DOHH2 (cell line): Measurements from ENCODE around the gene TM9SF2.

Experiments
- H3F3A ChIP-seq: fragments of 200-600 bp; sonication (generic), shearing (Covaris generic); 2 replicates; pipeline ENCODE4 v1.6.0; 2016; ENCODE audit warnings: antibody characterized with exemption, mild to moderate bottlenecking; ENCODE audit not compliant: control insufficient read depth, insufficient read depth
- H3K27ac ChIP-seq: fragments of 200-600 bp; sonication (generic); 2 replicates; pipeline ENCODE4 v1.5.1; 2014; ENCODE audit warnings: low read depth, mild to moderate bottlenecking, low read length, moderate library complexity
- H3K27me3 ChIP-seq: fragments of 200-600 bp; sonication (generic); 2 replicates; pipeline ENCODE4 v1.6.1; 2014; ENCODE audit warnings: mild to moderate bottlenecking, low read length, mixed read lengths; ENCODE audit not compliant: control insufficient read depth
- H3K36me3 ChIP-seq: fragments of 200-600 bp; sonication (generic); 2 replicates; pipeline ENCODE4 v1.6.1; 2014; ENCODE audit warnings: mild to moderate bottlenecking, low read length, moderate library complexity, mixed read lengths; ENCODE audit not compliant: control insufficient read depth
- H3K4me1 ChIP-seq: fragments of 200-600 bp; sonication (generic); 2 replicates; pipeline ENCODE4 v1.6.1; 2014; ENCODE audit warnings: mild to moderate bottlenecking, low read length, mixed read lengths; ENCODE audit not compliant: control insufficient read depth
- H3K4me2 ChIP-seq: fragments of 200-600 bp; sonication (generic); 2 replicates; pipeline ENCODE4 v1.6.0; 2014; ENCODE audit warnings: mild to moderate bottlenecking, low read length, moderate library complexity
- H3K4me3 ChIP-seq: fragments of 200-600 bp; sonication (generic); 2 replicates; pipeline ENCODE4 v1.5.1; 2014; ENCODE audit warnings: mild to moderate bottlenecking, low read length, mixed read lengths
- H3K79me2 ChIP-seq: fragments of 200-600 bp; sonication (generic); 2 replicates; pipeline ENCODE4 v1.6.1; 2014; ENCODE audit warnings: mild to moderate bottlenecking, low read length, mixed read lengths; ENCODE audit not compliant: control insufficient read depth
- H3K9me2 ChIP-seq: fragments of 200-600 bp; sonication (generic); replicated peaks from 2 replicates; pipeline ENCODE4 v1.6.1; 2014; ENCODE audit warnings: mild to moderate bottlenecking, low read length, mixed read lengths; ENCODE audit not compliant: control insufficient read depth
- H3K9me3 ChIP-seq: fragments of 200-600 bp; sonication (generic); 2 replicates; pipeline ENCODE4 v1.6.1; 2014; ENCODE audit warnings: antibody characterized with exemption, low read length, mixed read lengths; ENCODE audit not compliant: control insufficient read depth, insufficient read depth
- H4K20me1 ChIP-seq: fragments of 200-600 bp; sonication (generic); 2 replicates; pipeline ENCODE4 v1.6.0; 2014; ENCODE audit warnings: low read depth, mild to moderate bottlenecking, antibody characterized with exemption, low read length, moderate library complexity; ENCODE audit not compliant: control insufficient read depth, insufficient read depth
- EZH2phosphoT487 ChIP-seq: fragments of 200-600 bp; sonication (generic); IDR thresholded peaks from 2 replicates; pipeline ENCODE4 v1.6.1; 2017; ENCODE audit warnings: borderline replicate concordance, mild to moderate bottlenecking, antibody characterized with exemption, low read length, moderate library complexity, mixed read lengths
- TF ChIP-seq, protein P1 (sequence below): fragments of 200-600 bp; sonication (generic); IDR thresholded peaks from one replicate; pipeline ENCODE4 v1.5.1; 2014; ENCODE audit warnings: antibody characterized with exemption, mild to moderate bottlenecking, low read depth, low read length; ENCODE audit not compliant: poor library complexity, severe bottlenecking

The TM9SF2 gene

DNA sequence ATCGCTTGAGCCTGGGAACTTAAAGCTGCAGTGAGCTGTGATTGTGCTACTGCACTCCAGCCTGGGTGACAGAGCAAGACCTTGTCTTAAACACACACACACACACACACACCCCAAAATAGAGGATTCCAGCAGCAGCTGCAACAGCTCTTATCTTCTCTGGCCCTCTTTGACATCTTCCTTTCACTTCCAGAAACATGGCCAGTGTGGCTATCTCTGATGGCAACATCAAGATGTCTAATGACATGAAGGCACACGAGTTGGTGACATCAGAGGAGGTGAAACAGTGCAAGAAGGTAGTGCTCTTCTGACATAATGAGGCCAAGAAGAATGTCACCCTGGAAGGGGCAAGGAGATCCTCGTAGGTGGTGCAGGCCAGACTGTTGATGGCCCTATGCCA lies 81.2 kb downstream of the TM9SF2 start:
- no peaks in the 10 kb centered on the region for H3K36me3 ChIP-seq
- H3K27ac ChIP-seq: no peak overlapping the region
- H3K9me2 ChIP-seq: no peaks in the 10 kb centered on the region

DNA sequence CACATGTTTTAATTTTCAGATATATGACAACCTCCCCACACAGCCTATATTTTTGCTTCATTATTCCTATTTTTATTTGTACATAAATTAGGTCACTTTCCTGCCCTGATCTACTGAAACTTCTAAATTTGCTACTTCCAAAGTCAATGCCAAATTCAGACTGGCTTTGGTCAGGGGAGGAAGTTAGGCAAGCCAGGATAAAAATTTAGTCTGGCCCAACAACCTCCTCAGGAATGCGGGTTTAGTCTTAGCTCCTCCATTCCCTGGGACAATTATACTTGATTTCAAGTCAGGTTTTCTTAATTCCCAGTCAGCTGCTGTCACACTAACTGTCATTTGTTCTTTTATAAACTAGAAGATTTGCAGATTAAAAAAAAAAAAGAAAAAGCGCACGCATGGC lies 84.3 kb downstream of the TM9SF2 start:
- Histone ChIP-seq H3F3A (no peaks in the 10 kb centered on the region), H3K9me2 (no peaks in the 10 kb centered on the region), H3K9me3 (no peaks in the 10 kb centered on the region), H3K36me3 (no peaks in the 10 kb centered on the region), H3K4me1 (no peaks in the 10 kb centered on the region), H3K27ac (no peak overlapping the region), H3K79me2 (no peaks in the 10 kb centered on the region), H3K4me2 (no peak overlapping the region), H3K27me3 (no peaks in the 10 kb centered on the region; the same call in 1 of the 2 replicates), H3K4me3 (no peak overlapping the region), H4K20me1 (no peaks in the 10 kb centered on the region)
- TF ChIP-seq EZH2phosphoT487: no peak
- TF ChIP-seq, protein P1, sequence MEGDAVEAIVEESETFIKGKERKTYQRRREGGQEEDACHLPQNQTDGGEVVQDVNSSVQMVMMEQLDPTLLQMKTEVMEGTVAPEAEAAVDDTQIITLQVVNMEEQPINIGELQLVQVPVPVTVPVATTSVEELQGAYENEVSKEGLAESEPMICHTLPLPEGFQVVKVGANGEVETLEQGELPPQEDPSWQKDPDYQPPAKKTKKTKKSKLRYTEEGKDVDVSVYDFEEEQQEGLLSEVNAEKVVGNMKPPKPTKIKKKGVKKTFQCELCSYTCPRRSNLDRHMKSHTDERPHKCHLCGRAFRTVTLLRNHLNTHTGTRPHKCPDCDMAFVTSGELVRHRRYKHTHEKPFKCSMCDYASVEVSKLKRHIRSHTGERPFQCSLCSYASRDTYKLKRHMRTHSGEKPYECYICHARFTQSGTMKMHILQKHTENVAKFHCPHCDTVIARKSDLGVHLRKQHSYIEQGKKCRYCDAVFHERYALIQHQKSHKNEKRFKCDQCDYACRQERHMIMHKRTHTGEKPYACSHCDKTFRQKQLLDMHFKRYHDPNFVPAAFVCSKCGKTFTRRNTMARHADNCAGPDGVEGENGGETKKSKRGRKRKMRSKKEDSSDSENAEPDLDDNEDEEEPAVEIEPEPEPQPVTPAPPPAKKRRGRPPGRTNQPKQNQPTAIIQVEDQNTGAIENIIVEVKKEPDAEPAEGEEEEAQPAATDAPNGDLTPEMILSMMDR: no peak

More for the DNA sequence above, 81.2 kb downstream of the TM9SF2 start:
- Histone ChIP-seq H3F3A (no peaks in the 10 kb centered on the region), H3K4me3 (no peak overlapping the region), H4K20me1 (no peaks in the 10 kb centered on the region), H3K79me2 (no peaks in the 10 kb centered on the region), H3K9me3 (no peaks in the 10 kb centered on the region), H3K4me2 (no peak overlapping the region), H3K4me1 (no peaks in the 10 kb centered on the region), H3K27me3 (no peaks in the 10 kb centered on the region)
- TF ChIP-seq, protein P1: no peak
- TF ChIP-seq EZH2phosphoT487: no peak

DNA sequence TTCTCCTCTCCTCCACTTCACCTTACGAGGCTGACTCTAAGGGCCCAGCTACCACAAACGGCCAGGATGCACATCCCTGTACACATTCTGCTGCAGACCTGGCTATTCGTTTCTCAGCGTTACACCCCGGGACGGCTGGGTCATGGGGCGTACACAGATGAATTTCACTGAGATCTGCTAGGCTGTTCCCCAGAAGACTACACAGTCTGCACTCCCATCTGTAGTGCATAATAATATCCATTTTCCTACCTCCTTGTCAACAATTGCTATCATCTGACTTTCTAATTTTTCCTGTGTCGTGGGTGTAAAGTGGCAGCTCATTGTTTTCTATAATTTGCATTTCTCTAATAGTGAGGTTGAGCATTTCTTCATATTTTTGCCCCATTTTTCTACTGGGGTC lies 85.7 kb downstream of the TM9SF2 start:
- H3K4me2 ChIP-seq: no peak overlapping the region
- H3K27me3 ChIP-seq: no peaks in the 10 kb centered on the region; the same call in 1 of the 2 replicates
- H3K9me3 ChIP-seq: no peaks in the 10 kb centered on the region
- H3K27ac ChIP-seq: no peak overlapping the region
- no peaks in the 10 kb centered on the region for H4K20me1 ChIP-seq
- TF ChIP-seq EZH2phosphoT487: no peak
- TF ChIP-seq, protein P1: no peak
- H3K4me3 ChIP-seq: no peak overlapping the region
- H3K4me1 ChIP-seq: no peaks in the 10 kb centered on the region
- H3K79me2 ChIP-seq: no peaks in the 10 kb centered on the region
- no peaks in the 10 kb centered on the region for H3K9me2 ChIP-seq
- H3F3A ChIP-seq: no peaks in the 10 kb centered on the region
- no peaks in the 10 kb centered on the region for H3K36me3 ChIP-seq
